HUES48 (cell line): Measurements from ENCODE around the gene ATP6V1A.

Experiments used
- H3K27ac ChIP-seq: one replicate; pipeline ENCODE4 v1.7.0; 2013; ENCODE audit warnings: low read depth, low read length, inconsistent platforms
- H3K27me3 ChIP-seq: 2 replicates; pipeline ENCODE4 v1.6.1; 2013; ENCODE audit warnings: mild to moderate bottlenecking, low read length; ENCODE audit not compliant: control insufficient read depth, insufficient read depth
- H3K36me3 ChIP-seq: 2 replicates; pipeline ENCODE4 v1.6.1; 2013; ENCODE audit warnings: low read length; ENCODE audit not compliant: control insufficient read depth, insufficient read depth
- H3K4me1 ChIP-seq: 2 replicates; pipeline ENCODE4 v1.6.1; 2013; ENCODE audit warnings: mild to moderate bottlenecking, low read length; ENCODE audit not compliant: control insufficient read depth, insufficient read depth
- H3K4me3 ChIP-seq: 2 replicates; pipeline ENCODE4 v1.5.1; 2013; ENCODE audit warnings: mild to moderate bottlenecking, low read depth, low read length
- H3K9ac ChIP-seq: 2 replicates; pipeline ENCODE4 v1.6.1; 2013; ENCODE audit warnings: mild to moderate bottlenecking, low read depth, low read length, moderate library complexity
- H3K9me3 ChIP-seq: 2 replicates; pipeline ENCODE4 v1.6.1; 2013; ENCODE audit warnings: low read length; ENCODE audit not compliant: control insufficient read depth, insufficient read depth

The ATP6V1A gene

DNA sequence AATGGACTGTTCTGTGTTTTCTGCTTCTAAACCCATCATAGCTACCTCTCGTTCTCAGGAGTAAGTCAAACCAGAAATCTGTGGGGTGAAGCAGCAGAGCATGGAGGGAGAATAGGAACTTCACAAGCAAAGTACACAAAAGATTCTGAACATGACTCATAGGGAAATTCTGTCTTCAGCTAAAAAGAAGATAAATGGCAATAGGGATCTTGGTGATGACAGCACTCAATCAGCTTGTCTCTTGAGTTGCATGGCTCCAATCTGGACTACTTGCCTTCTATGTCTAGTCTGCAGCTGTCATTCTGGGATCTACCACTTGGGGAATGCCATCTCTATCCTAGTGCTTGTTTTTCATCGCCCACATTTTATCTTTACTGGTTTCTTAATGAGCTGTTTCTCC lies 78.3 kb downstream of the ATP6V1A start:
- Histone ChIP-seq H3K9ac (no peak overlapping the region), H3K36me3 (no peaks in the 10 kb centered on the region), H3K4me1 (no peaks in the 10 kb centered on the region), H3K27ac (no peak overlapping the region), H3K27me3 (no peaks in the 10 kb centered on the region), H3K4me3 (no peak overlapping the region), H3K9me3 (no peaks in the 10 kb centered on the region)

- no peak overlapping the region for H3K9ac ChIP-seq
- H3K9me3 ChIP-seq: no peaks in the 10 kb centered on the region
- no peak overlapping the region for H3K27ac ChIP-seq
- H3K4me3 ChIP-seq: no peak overlapping the region
- H3K4me1 ChIP-seq: no peaks in the 10 kb centered on the region
- no peaks in the 10 kb centered on the region for H3K36me3 ChIP-seq
- no peaks in the 10 kb centered on the region for H3K27me3 ChIP-seq
Measured at GRCh38 chr3:113828600-113828999, 81.8 kb downstream of the ATP6V1A start.

DNA sequence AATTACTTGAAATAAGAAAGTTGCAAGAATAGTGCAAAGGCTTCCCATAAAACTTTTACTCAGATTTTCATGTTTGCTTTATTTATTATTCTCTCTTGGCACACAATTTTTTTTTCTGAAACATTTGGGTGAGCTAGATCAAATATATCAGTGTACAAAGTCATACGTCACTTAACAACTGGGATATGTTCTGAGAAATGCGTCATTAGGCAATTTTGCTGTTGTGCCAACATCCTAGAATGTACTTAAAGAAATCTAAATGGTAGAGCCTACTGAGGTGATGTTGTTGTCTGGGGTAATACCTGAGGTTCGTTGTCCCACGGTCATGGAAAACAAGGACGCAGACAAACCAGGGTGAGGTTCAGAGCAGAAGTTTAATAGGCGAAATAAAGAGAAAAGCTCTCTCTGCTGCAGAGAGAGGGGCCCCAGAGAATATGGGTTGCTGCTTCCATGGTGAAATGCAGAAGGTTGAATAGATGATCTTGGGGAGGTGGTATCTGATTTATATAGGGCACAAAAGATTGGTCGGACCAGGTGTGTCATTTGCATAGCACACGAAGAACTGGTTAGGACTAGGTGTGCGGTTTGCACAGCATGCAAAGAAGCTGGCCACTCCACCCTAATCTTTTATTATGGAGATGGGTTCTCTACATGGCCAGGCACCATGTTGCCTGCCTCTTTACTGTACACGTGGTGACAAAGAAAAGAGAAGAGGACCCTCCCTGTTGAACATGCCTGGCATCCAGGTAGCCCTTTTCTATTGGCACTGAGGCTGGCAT lies 82.9 kb downstream of the ATP6V1A start:
- no peaks in the 10 kb centered on the region for H3K9me3 ChIP-seq
- no peak overlapping the region for H3K27ac ChIP-seq
- no peak overlapping the region for H3K4me3 ChIP-seq
- no peaks in the 10 kb centered on the region for H3K4me1 ChIP-seq
- no peaks in the 10 kb centered on the region for H3K27me3 ChIP-seq
- H3K36me3 ChIP-seq: no peaks in the 10 kb centered on the region
- H3K9ac ChIP-seq: no peak overlapping the region

- H3K27ac ChIP-seq: no peak overlapping the region
- no peak overlapping the region for H3K9ac ChIP-seq
- H3K36me3 ChIP-seq: no peaks in the 10 kb centered on the region
- H3K4me1 ChIP-seq: no peaks in the 10 kb centered on the region
- H3K9me3 ChIP-seq: no peaks in the 10 kb centered on the region
- H3K4me3 ChIP-seq: no peak overlapping the region
- H3K27me3 ChIP-seq: no peaks in the 10 kb centered on the region
Measured at GRCh38 chr3:113831103-113831355, 84.2 kb downstream of the ATP6V1A start.

DNA sequence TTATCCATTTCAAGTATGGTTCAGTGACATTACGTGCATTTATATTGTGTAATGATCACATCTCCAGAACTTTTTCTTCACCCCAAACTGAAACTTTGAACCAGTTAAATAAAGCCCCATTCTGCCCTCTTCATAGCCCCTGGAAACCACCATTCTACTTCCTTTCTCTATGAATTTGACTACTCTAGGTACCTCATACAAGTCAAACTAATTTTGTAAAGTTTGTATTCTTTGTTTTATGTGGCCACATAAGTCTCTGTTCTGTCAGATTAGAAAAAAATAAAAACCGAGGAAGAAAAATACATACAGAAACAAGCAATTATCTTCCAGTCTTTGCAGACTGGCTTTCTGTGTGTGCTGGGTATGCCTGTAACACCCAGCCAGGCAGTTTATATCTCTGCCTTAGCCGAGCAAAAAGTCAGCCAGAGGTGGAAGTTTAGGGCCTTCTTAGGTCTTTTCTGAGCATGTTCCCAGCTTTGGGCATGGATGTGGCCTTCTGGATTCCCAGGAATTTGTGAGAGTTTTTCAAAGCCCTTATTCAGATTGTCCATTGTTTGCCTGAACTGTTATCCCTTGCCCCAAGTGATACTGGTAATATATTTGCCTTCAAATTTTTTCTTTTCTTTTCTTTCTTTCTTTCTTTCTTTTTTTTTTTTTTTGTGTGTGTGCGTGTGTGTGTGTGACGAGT lies 85.8 kb downstream of the ATP6V1A start:
- H3K27ac ChIP-seq: no peak overlapping the region
- no peaks in the 10 kb centered on the region for H3K36me3 ChIP-seq

DNA sequence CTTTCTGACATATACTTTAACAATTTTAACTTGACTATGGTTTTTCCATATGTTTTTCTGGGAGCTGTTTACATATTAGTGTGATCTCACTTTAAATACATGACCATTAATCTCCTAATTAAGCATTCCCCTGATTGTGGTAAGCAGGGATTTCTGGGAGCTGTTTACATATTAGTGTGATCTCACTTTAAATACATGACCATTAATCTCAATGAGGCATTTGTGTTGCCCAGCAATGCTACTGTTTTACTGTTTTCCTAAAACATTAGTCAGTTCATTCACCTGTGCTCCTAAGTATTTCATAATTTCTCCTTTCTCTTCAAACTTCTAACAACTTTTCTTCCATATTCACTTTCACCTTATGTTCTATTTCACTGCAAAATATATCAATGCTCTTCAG lies 88.1 kb downstream of the ATP6V1A start:
- H3K4me1 ChIP-seq: no peaks in the 10 kb centered on the region
- H3K4me3 ChIP-seq: no peak overlapping the region
- H3K9ac ChIP-seq: no peak overlapping the region
- peaks cover 4% of the 10 kb centered on the region for H3K27me3 ChIP-seq
- no peaks in the 10 kb centered on the region for H3K36me3 ChIP-seq
- H3K9me3 ChIP-seq: no peaks in the 10 kb centered on the region
- H3K27ac ChIP-seq: no peak overlapping the region

More for the DNA sequence above, 85.8 kb downstream of the ATP6V1A start:
- Histone ChIP-seq H3K9ac (no peak overlapping the region), H3K9me3 (no peaks in the 10 kb centered on the region), H3K4me1 (no peaks in the 10 kb centered on the region), H3K27me3 (no peaks in the 10 kb centered on the region), H3K4me3 (no peak overlapping the region)

DNA sequence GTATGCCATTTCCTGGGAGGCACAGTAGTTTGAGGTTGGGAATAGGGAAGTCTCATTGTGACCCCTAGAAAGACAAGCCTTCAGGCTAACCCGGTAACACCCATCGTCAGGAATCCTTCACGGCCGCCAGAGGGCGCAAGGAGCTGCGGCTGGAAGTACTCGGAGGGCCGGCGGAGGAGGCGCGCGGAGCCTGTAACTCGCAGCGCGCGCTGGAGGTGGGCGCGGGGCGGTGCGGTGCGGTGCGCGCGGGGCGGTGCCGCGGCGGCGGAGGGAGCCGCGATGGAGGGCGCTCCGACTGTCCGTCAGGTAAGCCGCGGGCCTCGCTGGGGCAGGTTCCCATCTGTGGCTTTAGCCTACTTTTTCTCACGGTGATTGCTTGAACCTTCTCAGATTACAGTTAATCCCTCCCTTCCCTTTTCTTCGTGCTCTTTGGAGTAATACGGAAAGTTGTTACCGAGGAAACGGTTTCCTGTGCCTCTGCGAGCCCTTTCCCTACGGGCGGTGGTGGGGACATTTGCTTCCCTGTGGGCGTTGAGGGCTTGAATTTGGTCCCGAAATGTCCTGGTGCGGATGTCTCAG lies 91.9 kb downstream of the ATP6V1A start, which contains the start of gene GRAMD1C:
Gene GRAMD1C (plus strand): TSS at position 158 of the 579 bp plus-strand sequence. CDS start 122 bp downstream, at position 280.
- H3K4me3 ChIP-seq: peak within 1 kb of the TSS; percentile 72
- no peaks in the 10 kb centered on the region for H3K9me3 ChIP-seq
- peak within 1 kb of the TSS; percentile 76 for H3K27ac ChIP-seq
- no peaks in the 10 kb centered on the region for H3K36me3 ChIP-seq
- H3K27me3 ChIP-seq: peaks cover 4% of the 10 kb centered on the region
- H3K9ac ChIP-seq: no peak within 1 kb of the TSS
- H3K4me1 ChIP-seq: no peaks in the 10 kb centered on the region

GRCh38 chr3:113839551-113839950 lies 92.7 kb downstream of the ATP6V1A start:
- Histone ChIP-seq H3K4me3 (peak overlapping the region; percentile 72), H3K27ac (no peak overlapping the region), H3K4me1 (no peaks in the 10 kb centered on the region), H3K9me3 (no peaks in the 10 kb centered on the region), H3K36me3 (no peaks in the 10 kb centered on the region), H3K27me3 (peaks cover 4% of the 10 kb centered on the region), H3K9ac (no peak overlapping the region)

DNA sequence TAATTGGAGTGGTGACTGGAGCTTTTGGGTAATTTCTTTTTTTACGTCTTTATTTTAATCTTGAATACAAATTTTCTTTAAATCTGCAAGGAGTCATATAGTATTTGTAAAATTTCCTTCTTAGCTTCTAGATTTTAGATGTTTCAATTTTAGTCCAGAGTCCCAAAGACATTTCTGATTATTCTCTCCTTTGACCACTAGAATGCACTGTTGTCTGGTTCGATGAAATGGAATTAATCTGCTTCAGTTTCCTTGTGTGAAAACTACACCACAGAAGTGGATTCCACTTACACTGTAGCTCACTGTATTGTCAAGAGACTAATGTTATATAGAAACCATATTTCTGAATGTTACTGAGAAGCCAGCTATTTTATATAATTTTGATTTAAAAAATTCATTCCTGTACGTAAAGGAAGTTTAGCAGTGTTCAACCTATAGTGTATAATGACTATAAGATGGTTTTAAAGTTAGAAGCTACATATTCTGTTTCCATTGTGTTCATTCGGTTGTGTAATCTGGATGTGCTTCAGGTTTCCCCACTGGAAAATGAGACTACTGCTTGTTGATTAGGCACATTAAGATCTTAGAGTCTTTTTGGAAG lies 97.9 kb downstream of the ATP6V1A start:
- no peaks in the 10 kb centered on the region for H3K9me3 ChIP-seq
- no peaks in the 10 kb centered on the region for H3K4me1 ChIP-seq
- H3K36me3 ChIP-seq: no peaks in the 10 kb centered on the region
- H3K9ac ChIP-seq: no peak overlapping the region
- H3K4me3 ChIP-seq: no peak overlapping the region
- peaks cover under 1% of the 10 kb centered on the region for H3K27me3 ChIP-seq
- no peak overlapping the region for H3K27ac ChIP-seq

DNA sequence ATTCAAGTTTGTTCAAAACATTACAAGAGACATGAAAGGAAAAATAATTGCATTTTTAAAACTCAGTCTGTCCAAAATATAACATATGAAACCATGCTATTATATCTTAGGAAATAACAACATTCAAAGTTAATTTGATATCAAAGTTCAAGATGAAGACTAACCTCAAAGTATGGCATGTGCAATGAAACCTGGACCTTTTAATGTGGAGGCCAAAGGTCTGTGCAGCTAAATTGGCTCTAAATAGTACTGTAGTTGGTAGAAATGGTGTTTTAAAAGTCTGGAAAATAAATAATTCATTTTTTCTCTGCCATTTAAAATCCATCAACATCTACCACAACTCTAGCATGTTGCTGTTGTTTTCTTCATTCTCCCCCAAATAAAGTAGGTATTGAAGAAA lies 100.4 kb downstream of the ATP6V1A start:
- Histone ChIP-seq H3K4me1 (no peaks in the 10 kb centered on the region), H3K27ac (no peak overlapping the region), H3K27me3 (no peaks in the 10 kb centered on the region), H3K9ac (no peak overlapping the region), H3K9me3 (no peaks in the 10 kb centered on the region), H3K4me3 (no peak overlapping the region), H3K36me3 (no peaks in the 10 kb centered on the region)
